ENCODE data around the gene KDM8.
"Not testable (repeated sequence)": the region's sequence is repeated elsewhere in the genome, so short reads cannot be mapped to it uniquely, and the experiment has no call there.

The KDM8 gene

DNA sequence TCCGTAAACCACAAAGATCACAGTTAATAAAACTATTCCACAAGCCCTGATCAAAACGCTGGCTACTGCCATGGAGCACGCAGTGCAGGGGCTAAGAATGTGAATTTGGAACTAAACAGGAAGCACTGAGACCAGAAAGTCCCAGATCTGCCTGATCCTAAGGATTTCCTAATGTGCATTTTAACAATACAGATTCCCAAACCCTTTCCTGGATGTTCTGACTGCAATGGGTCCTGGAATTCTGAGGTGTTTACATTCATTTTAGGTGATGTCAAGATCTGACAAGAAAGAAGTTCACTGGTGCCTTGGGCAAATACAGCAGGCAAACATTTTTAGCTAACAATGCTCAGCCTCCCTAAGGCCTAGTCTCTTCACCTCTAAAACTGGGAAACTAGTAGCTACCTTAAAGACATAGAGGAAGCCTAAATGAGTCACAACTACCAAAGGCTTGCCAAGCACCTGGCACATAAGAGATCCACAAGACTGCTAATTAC, 55.0 kb downstream of the KDM8 start:
- H3K4me2 ChIP-seq (ENCODE audit: low read depth, low read length, poor library complexity, severe bottlenecking) = no peak overlapping the region
- peaks cover 15% of the 10 kb centered on the region for H3K4me1 ChIP-seq (ENCODE audit: insufficient read depth, low read length, poor library complexity, severe bottlenecking)
- no peak overlapping the region for H3K4me3 ChIP-seq (ENCODE audit: low read length, poor library complexity, severe bottlenecking)
- no peaks in the 10 kb centered on the region for H3K79me2 ChIP-seq (ENCODE audit: insufficient read depth, low read length)
- H2AFZ ChIP-seq (ENCODE audit: low read length) = no peak overlapping the region
- H4K20me1 ChIP-seq (ENCODE audit: insufficient read depth, low read length, poor library complexity, severe bottlenecking) = no peaks in the 10 kb centered on the region
- H3K9ac ChIP-seq (ENCODE audit: low read depth, low read length, poor library complexity, severe bottlenecking) = no peak overlapping the region
- no peaks in the 10 kb centered on the region for H3K27me3 ChIP-seq (ENCODE audit: insufficient read depth, low read length, poor library complexity, severe bottlenecking)
- H3K9me3 ChIP-seq (ENCODE audit: insufficient read depth, low read depth, low read length) = no peaks in the 10 kb centered on the region
- no peaks in the 10 kb centered on the region for H3F3A ChIP-seq (ENCODE audit: low read depth)
- TF ChIP-seq EZH2phosphoT487 (IDR thresholded peaks at IDR 0.05; ENCODE audit: borderline replicate concordance) = no peak
- H3K36me3 ChIP-seq (ENCODE audit: insufficient read depth, low read length) = no peaks in the 10 kb centered on the region
- no peaks in the 10 kb centered on the region for H3K9me2 ChIP-seq (replicated peaks; ENCODE audit: low read depth, low read length)

DNA sequence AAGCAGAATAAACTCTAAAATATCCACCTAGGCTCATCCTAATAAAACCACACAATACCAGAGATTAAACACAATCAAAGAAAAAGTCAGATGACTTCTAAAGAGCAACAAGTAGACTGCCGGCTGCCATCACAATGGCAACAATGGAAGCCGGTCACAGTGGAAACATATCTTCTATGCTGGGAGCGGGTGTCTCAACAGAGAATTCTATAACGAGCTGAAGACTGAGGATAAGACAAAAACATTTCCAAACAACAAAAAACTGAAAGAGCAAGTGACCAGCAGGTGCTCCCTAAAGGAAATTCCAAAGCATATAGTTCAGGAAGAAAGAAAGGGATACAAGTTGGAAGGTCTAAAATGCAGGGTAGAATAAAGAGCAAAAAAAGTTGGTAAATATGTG, 56.4 kb downstream of the KDM8 start:
- no peaks in the 10 kb centered on the region for H3K9me3 ChIP-seq (ENCODE audit: insufficient read depth, low read depth, low read length)
- no peak overlapping the region for H2AFZ ChIP-seq (ENCODE audit: low read length)
- H3K9ac ChIP-seq (ENCODE audit: low read depth, low read length, poor library complexity, severe bottlenecking) = no peak overlapping the region
- H3K4me2 ChIP-seq (ENCODE audit: low read depth, low read length, poor library complexity, severe bottlenecking) = no peak overlapping the region
- TF ChIP-seq CTCF (conservative IDR thresholded peaks at IDR 0.05; ENCODE audit: low read length) (no peak), EZH2phosphoT487 (IDR thresholded peaks at IDR 0.05; ENCODE audit: borderline replicate concordance) (no peak)
- no peaks in the 10 kb centered on the region for H3K36me3 ChIP-seq (ENCODE audit: insufficient read depth, low read length)
- peaks cover 10% of the 10 kb centered on the region for H3K4me1 ChIP-seq (ENCODE audit: insufficient read depth, low read length, poor library complexity, severe bottlenecking)
- H3F3A ChIP-seq (ENCODE audit: low read depth) = no peaks in the 10 kb centered on the region
- no peaks in the 10 kb centered on the region for H3K27me3 ChIP-seq (ENCODE audit: insufficient read depth, low read length, poor library complexity, severe bottlenecking)
- no peaks in the 10 kb centered on the region for H3K79me2 ChIP-seq (ENCODE audit: insufficient read depth, low read length)
- H3K4me3 ChIP-seq (ENCODE audit: low read length, poor library complexity, severe bottlenecking) = no peak overlapping the region
- H4K20me1 ChIP-seq (ENCODE audit: insufficient read depth, low read length, poor library complexity, severe bottlenecking) = no peaks in the 10 kb centered on the region
- H3K9me2 ChIP-seq (replicated peaks; ENCODE audit: low read depth, low read length) = no peaks in the 10 kb centered on the region

DNA sequence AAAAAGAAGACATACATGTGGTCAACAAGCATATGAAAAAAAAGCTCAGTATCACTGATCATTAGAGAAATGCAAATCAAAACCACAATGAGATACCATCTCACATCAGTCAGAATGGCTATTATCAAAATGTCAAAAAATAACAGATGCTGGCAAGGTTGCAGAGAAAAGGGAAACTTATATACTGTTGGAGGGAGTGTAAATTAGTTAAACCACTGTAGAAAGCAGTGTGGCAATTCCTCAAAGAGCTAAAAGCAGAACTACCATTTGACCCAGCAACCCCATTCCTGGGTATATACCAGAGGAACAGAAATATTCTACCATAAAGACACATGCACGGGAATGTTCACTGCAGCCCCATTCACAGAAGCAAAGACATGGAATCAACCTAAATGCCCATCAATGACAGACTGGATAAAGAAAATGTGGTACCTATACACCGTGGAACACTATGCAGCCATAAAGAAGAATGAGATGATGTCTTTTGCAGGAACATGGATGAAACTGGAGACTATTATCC, 59.6 kb downstream of the KDM8 start:
- H2AFZ ChIP-seq (ENCODE audit: low read length); H3K79me2 ChIP-seq (ENCODE audit: insufficient read depth, low read length); H3K4me3 ChIP-seq (ENCODE audit: low read length, poor library complexity, severe bottlenecking): not testable (repeated sequence)

GRCh38 chr16:27264151-27264550, 60.8 kb downstream of the KDM8 start:
- H3K9ac ChIP-seq (ENCODE audit: low read depth, low read length, poor library complexity, severe bottlenecking) = no peak overlapping the region
- peaks cover 18% of the 10 kb centered on the region for H3K79me2 ChIP-seq (ENCODE audit: insufficient read depth, low read length)
- H3K4me2 ChIP-seq (ENCODE audit: low read depth, low read length, poor library complexity, severe bottlenecking) = no peak overlapping the region
- H3K4me1 ChIP-seq (ENCODE audit: insufficient read depth, low read length, poor library complexity, severe bottlenecking) = peaks cover 18% of the 10 kb centered on the region
- H3F3A ChIP-seq (ENCODE audit: low read depth) = no peaks in the 10 kb centered on the region
- no peaks in the 10 kb centered on the region for H3K9me3 ChIP-seq (ENCODE audit: insufficient read depth, low read depth, low read length)
- H3K9me2 ChIP-seq (replicated peaks; ENCODE audit: low read depth, low read length) = no peaks in the 10 kb centered on the region
- TF ChIP-seq EZH2phosphoT487 (IDR thresholded peaks at IDR 0.05; ENCODE audit: borderline replicate concordance) = no peak
- TF ChIP-seq CTCF (conservative IDR thresholded peaks at IDR 0.05; ENCODE audit: low read length) = no peak
- H4K20me1 ChIP-seq (ENCODE audit: insufficient read depth, low read length, poor library complexity, severe bottlenecking) = no peaks in the 10 kb centered on the region
- H3K36me3 ChIP-seq (ENCODE audit: insufficient read depth, low read length) = no peaks in the 10 kb centered on the region
- H2AFZ ChIP-seq (ENCODE audit: low read length) = no peak overlapping the region
- no peaks in the 10 kb centered on the region for H3K27me3 ChIP-seq (ENCODE audit: insufficient read depth, low read length, poor library complexity, severe bottlenecking)
- H3K4me3 ChIP-seq (ENCODE audit: low read length, poor library complexity, severe bottlenecking) = no peak overlapping the region

More for the DNA sequence above, 59.6 kb downstream of the KDM8 start:
- not testable (repeated sequence) for H4K20me1 ChIP-seq (ENCODE audit: insufficient read depth, low read length, poor library complexity, severe bottlenecking); H3K9me3 ChIP-seq (ENCODE audit: insufficient read depth, low read depth, low read length); H3K9me2 ChIP-seq (replicated peaks; ENCODE audit: low read depth, low read length); H3K27me3 ChIP-seq (ENCODE audit: insufficient read depth, low read length, poor library complexity, severe bottlenecking); H3K36me3 ChIP-seq (ENCODE audit: insufficient read depth, low read length); H3K9ac ChIP-seq (ENCODE audit: low read depth, low read length, poor library complexity, severe bottlenecking); H3F3A ChIP-seq (ENCODE audit: low read depth)
- Histone ChIP-seq H3K4me1 (ENCODE audit: insufficient read depth, low read length, poor library complexity, severe bottlenecking) (peaks cover 12% of the 10 kb centered on the region), H3K4me2 (ENCODE audit: low read depth, low read length, poor library complexity, severe bottlenecking) (peak overlapping the region; percentile 1)
